Subcutaneous adipose tissue (tissue), 4 donors: Measurements from ENCODE around the gene CTDP1. TPM values are rescaled to one million over a fixed set of nuclear protein-coding genes. Genes with fewer than 3 reads are reported as not detected.

Experiments used
- total RNA-seq, 4 donors: library from RNA; depleted of rRNA; stranded (reverse); fragments of >200 nt; gene quantifications; one replicate each; pipeline ENCODE4 v1.1.0, GENCODE V29; 2016
- TF ChIP-seq, protein P1 (sequence below): fragments of 450-650 bp; IDR thresholded peaks from one replicate; pipeline ENCODE4 v1.5.1; 2016; ENCODE audit warnings: low read depth, mild to moderate bottlenecking, control low read depth, antibody characterized with exemption, moderate library complexity

The CTDP1 gene
- total RNA-seq, 4 donors from 2014 or later: 11.3 to 19.2 (median 16.2) TPM

DNA sequence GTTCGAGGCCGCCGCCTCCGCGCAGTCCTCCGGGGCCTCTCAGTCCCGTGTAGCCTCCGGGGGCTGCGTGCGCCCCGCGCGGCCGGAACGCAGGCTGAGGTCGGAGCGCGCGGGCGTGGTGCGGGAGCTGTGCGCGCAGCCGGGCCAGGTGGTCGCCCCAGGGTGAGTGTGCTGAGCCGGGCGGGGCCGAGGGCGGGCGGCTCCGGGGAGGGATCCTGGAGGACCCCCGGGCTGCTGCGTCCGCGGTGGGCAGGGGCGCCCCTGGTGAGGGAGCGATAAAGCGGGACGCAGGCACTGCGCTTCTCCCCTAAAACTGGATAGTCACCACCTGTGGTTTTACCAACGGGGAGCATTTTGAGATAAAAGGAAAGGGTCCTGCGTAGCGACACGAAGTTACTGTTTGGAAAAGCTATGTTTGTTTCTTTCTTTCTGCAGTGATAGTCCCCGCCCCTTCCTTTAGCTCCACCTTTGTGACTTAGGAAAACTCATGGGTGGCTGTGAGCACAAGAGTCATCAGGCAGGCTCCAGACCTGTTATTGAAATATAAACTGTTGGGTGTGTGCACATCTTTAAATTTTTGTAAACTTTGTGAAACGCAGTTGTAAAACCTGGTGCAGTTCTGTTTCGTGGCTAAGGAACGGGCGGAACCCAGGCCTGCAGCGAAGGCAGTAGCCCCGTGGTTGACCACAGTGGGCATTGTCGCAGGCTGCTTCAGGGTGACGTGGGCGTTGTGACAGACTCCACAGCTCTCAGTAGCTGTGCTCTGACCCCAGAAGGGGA lies 687 bp downstream of the CTDP1 start:
- TF ChIP-seq, protein P1, sequence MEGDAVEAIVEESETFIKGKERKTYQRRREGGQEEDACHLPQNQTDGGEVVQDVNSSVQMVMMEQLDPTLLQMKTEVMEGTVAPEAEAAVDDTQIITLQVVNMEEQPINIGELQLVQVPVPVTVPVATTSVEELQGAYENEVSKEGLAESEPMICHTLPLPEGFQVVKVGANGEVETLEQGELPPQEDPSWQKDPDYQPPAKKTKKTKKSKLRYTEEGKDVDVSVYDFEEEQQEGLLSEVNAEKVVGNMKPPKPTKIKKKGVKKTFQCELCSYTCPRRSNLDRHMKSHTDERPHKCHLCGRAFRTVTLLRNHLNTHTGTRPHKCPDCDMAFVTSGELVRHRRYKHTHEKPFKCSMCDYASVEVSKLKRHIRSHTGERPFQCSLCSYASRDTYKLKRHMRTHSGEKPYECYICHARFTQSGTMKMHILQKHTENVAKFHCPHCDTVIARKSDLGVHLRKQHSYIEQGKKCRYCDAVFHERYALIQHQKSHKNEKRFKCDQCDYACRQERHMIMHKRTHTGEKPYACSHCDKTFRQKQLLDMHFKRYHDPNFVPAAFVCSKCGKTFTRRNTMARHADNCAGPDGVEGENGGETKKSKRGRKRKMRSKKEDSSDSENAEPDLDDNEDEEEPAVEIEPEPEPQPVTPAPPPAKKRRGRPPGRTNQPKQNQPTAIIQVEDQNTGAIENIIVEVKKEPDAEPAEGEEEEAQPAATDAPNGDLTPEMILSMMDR: no peak

DNA sequence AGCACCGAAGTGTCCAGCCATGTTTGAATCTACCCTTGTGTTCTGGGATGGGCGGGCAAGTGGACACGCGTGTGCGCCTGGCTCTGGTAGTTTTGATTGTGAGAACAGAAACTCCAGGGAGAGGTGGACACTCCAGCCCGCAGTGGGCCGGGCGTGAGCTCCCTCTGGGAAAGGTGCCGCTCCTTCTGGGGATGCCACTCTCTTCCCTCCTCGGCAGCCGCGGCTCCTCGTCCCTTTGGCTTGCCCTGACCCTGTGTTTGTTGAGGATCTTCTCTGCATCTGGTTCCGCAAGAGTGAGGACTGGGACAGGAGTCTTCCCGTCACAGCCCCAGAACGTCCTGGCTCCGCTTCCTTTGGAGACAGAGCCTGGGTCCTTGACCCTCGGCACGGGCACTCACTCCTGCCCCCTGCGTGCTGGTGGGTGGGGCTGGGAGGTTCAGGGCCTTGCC lies 1.3 kb downstream of the CTDP1 start:
- TF ChIP-seq, protein P1: no peak

DNA sequence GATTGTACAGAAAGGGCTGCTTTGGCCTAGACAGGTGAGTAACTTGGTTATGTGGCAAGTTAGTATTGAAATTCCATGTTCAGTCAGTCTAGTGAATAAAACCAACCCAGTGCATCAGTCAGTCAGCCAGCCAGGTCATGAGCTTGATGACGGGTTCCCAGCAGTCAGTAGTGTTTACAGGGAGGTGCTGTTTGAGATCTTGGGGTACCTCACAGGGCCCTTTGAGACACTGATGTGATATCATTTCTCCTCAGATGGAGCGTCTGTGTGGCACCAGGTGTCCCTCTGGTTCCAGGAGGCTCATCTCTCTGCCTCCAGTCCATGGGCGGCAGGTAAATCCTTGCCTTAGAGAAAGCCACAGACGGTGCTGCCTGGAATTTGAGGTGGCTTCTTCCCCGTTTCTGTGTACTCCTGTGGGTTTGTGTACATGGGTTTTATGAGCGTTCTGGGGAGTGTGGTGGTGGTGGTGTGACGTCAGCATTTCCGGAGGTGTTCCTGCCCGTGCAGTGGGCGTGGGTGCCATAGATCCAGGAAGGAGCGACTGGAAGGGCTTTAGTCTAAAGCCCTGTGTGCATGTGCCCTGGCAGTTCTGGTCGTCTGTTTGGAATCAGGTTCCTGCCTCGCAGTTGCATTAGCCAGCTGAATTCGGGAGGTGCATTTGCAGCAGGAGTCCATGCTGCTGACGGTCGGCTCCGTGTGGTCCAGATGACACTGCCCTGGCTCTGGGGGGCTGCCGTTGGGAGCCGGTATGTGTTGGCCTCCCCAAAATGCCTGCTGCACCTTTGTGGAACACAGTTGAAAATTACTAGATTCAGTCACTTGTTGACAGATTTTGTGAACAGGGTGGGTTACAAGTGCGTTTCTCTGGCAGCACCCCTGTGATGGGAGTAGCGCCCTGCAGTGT lies 2.1 kb downstream of the CTDP1 start:
- TF ChIP-seq, protein P1: no peak

DNA sequence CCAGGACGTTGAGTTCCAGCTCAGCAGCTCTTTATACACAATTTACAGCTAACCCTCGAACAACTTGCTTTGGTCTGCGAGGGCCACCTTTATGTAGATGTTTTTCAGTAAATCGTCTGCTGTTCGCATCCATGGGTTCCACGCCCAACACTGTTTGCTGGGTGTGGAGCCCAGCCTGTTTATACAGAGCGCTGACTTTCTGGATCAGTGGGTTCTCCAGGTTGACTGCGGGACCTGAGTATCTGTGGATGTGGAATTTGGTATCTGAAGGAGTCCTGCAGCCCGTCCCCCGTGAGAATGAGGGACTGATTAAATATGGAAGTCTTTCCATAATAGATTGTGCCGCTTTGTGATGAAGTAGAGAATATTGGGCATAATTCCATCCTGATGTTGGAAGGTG lies 2.9 kb downstream of the CTDP1 start:
- TF ChIP-seq, protein P1: no peak

DNA sequence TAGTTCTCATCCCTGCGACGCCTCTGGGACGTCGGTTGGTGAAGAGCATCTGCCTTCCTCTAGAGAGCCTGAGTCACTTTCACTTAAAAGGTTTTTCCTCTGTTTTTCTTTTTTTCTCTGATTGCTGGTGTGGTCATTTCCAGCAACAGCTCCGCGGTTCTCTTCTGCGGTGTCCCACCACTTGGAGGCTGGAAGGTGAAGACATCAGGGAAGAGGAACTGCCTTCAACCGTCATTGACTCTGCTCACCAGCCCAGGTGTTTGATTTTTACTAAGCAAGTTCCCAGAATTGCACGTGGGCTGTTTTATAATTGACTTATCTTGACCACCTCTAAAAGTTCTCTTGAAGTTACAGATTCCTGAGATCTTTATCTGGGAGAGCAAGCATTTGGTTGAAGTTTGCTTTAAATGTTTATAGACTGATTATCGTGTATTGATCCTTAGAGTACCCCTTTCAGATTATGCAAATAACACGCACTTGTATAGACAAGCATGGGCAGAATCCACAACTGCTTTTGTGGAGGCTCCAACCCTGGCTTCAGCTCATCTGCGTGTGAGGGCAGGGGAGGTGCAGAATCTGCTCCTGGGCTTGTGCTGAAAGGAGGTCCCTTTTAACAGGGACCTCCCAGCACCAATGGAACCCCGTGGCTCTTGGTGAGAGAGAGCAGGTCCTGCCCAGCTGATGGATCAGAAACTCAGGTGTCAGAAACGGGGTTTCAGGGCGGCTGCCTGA lies 3.5 kb downstream of the CTDP1 start:
- TF ChIP-seq, protein P1: no peak

DNA sequence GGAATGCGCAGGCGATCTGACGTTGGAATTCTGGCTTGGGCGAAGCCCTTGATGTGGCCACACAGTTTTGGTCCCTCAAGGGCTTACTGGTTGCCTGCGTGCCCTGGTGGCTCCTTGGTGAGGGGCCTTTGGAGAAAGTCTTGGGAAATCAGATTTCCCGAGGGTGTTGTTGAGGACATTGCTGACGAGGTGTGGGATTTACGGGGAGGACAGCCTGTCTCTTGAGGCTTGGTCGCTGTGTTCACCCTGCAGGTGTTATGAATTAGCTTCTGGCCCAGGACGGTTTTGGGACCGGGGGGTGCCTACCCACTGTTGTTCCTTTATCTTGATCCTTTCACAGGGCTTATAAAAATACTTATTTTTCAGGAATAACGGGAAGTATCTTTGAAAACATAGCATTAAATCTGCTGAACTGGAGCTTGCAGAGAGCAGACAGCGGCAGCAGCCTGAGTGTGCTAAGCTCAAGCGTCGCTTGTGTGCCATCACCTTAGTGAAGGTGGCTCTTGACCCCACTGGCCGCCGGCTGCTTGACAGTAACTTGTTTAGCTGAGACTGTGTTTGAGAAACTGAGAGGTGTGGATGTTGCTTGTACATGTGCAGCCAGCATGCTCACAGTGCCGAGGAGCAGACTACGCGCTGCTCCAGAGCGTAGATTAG lies 4.2 kb downstream of the CTDP1 start:
- TF ChIP-seq, protein P1: no peak
